ENCODE data around the gene ZBTB14.
A peak's percentile ranks its signal among the peaks of the same experiment; 100 is the strongest.

Gene ZBTB14

DNA sequence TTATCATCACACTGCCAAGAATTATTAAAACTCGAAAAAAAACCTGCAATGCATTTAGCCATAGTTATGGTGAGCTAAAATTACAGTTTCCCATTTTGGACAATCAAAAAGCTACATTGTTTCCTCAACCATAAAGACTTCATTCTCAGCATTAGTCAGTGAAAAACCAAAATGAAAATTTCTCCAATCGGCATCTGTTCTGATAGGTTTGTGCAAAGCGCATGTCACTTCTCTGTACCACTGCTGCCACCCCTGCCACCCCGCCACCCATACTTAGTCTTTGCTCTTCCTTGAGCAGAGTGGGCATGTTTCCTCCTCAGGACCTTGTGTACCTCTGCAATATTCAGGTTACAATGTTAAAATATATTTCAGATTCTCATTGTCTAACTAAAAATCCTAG lies 7.1 kb upstream of the ZBTB14 start:
- Histone ChIP-seq H3K4me3 (ENCODE audit: low read length) (no peak overlapping the region), H3K36me3 (ENCODE audit: control insufficient read depth, insufficient read depth, low read length) (no peaks in the 10 kb centered on the region), H3K4me1 (ENCODE audit: control insufficient read depth, insufficient read depth, low read length) (no peaks in the 10 kb centered on the region), H3K9ac (ENCODE audit: low read length) (no peak overlapping the region), H3K27me3 (ENCODE audit: control insufficient read depth, insufficient read depth, low read length) (peaks cover 12% of the 10 kb centered on the region), H3K9me3 (ENCODE audit: control insufficient read depth, low read length) (no peaks in the 10 kb centered on the region)

DNA sequence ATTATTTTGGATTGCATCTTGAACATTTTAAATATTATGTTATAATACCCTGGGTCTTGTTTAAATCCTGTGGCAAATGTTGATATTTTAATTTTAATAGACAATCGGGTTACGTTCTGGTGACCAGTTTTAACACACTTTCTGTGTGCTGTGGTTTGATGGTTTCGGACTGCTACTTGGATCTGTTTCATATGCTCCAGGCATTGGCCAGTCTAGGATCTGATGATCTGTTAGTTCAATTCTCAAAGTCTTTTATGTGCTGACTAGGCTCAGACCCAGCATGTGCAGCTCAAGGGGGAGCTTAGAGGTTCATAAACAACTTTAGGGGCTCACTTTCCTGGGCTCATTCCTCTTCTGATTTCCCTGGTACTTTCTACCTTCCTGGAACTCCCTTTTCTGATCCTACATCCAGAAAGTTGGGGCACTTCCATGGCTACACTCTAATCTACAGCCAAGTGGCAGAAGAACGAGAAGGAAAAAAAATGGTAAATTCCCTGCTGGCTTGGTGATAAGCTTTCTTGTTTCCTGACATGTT lies 5.0 kb upstream of the ZBTB14 start:
- Histone ChIP-seq H3K9ac (ENCODE audit: low read length) (no peak overlapping the region), H3K4me3 (ENCODE audit: low read length) (no peak overlapping the region), H3K36me3 (ENCODE audit: control insufficient read depth, insufficient read depth, low read length) (no peaks in the 10 kb centered on the region), H3K27me3 (ENCODE audit: control insufficient read depth, insufficient read depth, low read length) (peaks cover 12% of the 10 kb centered on the region), H3K4me1 (ENCODE audit: control insufficient read depth, insufficient read depth, low read length) (no peaks in the 10 kb centered on the region), H3K9me3 (ENCODE audit: control insufficient read depth, low read length) (no peaks in the 10 kb centered on the region)

GRCh38 chr18:5298156-5298852 lies 2.8 kb upstream of the ZBTB14 start:
- peaks cover 12% of the 10 kb centered on the region for H3K27me3 ChIP-seq (ENCODE audit: control insufficient read depth, insufficient read depth, low read length)
- H3K36me3 ChIP-seq (ENCODE audit: control insufficient read depth, insufficient read depth, low read length), result no peaks in the 10 kb centered on the region
- no peak overlapping the region for H3K9ac ChIP-seq (ENCODE audit: low read length)
- H3K9me3 ChIP-seq (ENCODE audit: control insufficient read depth, low read length), result no peaks in the 10 kb centered on the region
- H3K4me1 ChIP-seq (ENCODE audit: control insufficient read depth, insufficient read depth, low read length), result peaks cover 9% of the 10 kb centered on the region
- H3K4me3 ChIP-seq (ENCODE audit: low read length), result no peak overlapping the region

GRCh38 chr18:5297597-5297996 lies 2.1 kb upstream of the ZBTB14 start:
- Histone ChIP-seq H3K9ac (ENCODE audit: low read length) (no peak overlapping the region), H3K27me3 (ENCODE audit: control insufficient read depth, insufficient read depth, low read length) (peaks cover 11% of the 10 kb centered on the region), H3K4me1 (ENCODE audit: control insufficient read depth, insufficient read depth, low read length) (peaks cover 9% of the 10 kb centered on the region), H3K4me3 (ENCODE audit: low read length) (no peak overlapping the region), H3K9me3 (ENCODE audit: control insufficient read depth, low read length) (no peaks in the 10 kb centered on the region), H3K36me3 (ENCODE audit: control insufficient read depth, insufficient read depth, low read length) (no peaks in the 10 kb centered on the region)

- Histone ChIP-seq H3K36me3 (ENCODE audit: control insufficient read depth, insufficient read depth, low read length) (no peaks in the 10 kb centered on the region), H3K9ac (ENCODE audit: low read length) (peak overlapping the region; percentile 73), H3K4me1 (ENCODE audit: control insufficient read depth, insufficient read depth, low read length) (peaks cover 9% of the 10 kb centered on the region), H3K27me3 (ENCODE audit: control insufficient read depth, insufficient read depth, low read length) (peaks cover 5% of the 10 kb centered on the region), H3K9me3 (ENCODE audit: control insufficient read depth, low read length) (no peaks in the 10 kb centered on the region), H3K4me3 (ENCODE audit: low read length) (peak overlapping the region; percentile 25)
These were observed 1.3 kb upstream of the ZBTB14 start for GRCh38 chr18:5296706-5297320.

DNA sequence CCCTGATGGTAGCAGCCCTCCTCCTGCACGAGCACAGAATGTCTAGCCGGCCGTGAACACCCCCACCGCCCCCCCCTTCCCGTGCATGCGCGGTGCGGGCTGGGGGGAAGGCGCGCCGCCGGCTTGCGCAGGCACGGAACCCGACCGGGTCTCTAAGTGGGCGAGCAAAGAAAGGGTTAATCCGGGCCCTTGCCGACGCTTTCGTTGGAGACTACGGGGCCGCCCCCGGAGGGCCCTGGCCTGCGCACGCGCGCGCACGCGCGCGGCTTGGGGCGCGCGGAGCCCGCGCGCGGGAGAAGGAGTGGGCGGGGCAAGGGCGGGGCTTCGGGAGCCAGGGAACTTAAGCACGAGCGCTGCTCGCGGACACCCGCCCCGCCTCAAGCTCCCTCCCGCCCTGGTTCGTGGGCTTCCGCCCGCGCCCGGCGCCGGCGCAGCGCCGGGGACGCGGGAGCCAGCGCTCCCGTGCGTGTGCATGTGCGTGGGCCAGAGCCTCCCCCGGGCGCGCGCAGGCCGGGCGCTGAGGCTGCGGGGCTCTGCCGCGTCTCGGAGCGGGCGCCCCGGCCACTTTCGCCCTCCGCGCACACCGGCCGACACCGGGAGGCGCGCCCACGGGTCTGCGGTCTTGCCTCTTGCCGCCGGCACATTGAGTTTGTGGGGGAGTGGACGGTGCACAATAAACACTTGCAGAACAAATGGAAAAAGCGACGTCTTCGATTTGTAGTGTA lies 617 bp upstream of the ZBTB14 start:
- H3K9ac ChIP-seq (ENCODE audit: low read length), result peak overlapping the region; percentile 74
- H3K9me3 ChIP-seq (ENCODE audit: control insufficient read depth, low read length), result no peaks in the 10 kb centered on the region
- H3K4me1 ChIP-seq (ENCODE audit: control insufficient read depth, insufficient read depth, low read length), result peaks cover 9% of the 10 kb centered on the region
- peaks cover 5% of the 10 kb centered on the region for H3K27me3 ChIP-seq (ENCODE audit: control insufficient read depth, insufficient read depth, low read length)
- peak overlapping the region; percentile 25 for H3K4me3 ChIP-seq (ENCODE audit: low read length)
- no peaks in the 10 kb centered on the region for H3K36me3 ChIP-seq (ENCODE audit: control insufficient read depth, insufficient read depth, low read length)

DNA sequence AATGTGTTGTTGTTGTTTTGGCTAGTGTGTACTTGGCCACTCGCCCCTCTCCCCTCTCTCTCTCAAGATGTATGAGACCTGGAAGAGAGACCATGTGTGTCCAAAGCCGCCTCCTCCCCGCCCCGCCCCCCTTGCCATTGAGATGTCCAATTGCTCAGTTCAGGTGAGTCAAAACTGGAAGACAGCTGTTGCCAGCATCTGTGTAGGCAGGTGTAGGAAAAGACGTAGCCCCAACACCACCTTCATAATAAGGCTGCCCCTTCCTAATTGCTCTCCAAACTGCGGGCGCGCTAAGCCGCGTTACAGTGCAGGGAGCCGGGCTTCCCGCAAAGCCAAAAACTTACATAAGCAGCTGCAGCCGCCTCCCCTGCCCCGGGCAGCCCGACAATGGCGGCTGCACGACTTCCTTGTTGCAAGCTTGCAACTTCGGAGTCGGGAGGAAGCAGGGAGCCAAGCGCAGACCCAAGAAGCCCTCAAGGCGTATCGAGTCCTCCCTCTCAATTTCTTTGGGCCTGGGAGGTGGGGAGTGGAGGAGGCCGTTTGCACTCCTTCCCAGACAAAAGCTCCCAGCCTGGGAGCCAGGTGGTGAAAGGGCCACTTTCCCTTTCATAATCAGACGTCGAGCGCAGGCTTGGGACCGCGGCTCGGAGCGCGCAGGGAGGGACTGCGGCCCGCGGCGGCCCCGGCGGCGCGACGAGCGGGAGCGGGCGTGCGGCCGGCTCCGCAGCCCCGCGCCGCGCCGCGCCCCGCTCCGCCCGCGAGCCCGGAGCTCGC lies 882 bp downstream of the ZBTB14 start:
- peak overlapping the region; percentile 85 for H3K9ac ChIP-seq (ENCODE audit: low read length)
- H3K4me3 ChIP-seq (ENCODE audit: low read length), result peak overlapping the region; percentile 33
- H3K36me3 ChIP-seq (ENCODE audit: control insufficient read depth, insufficient read depth, low read length), result no peaks in the 10 kb centered on the region

GRCh38 chr18:5294113-5294456 lies 1.4 kb downstream of the ZBTB14 start:
- H3K4me1 ChIP-seq (ENCODE audit: control insufficient read depth, insufficient read depth, low read length), result peaks cover 9% of the 10 kb centered on the region
- no peaks in the 10 kb centered on the region for H3K27me3 ChIP-seq (ENCODE audit: control insufficient read depth, insufficient read depth, low read length)
- no peaks in the 10 kb centered on the region for H3K9me3 ChIP-seq (ENCODE audit: control insufficient read depth, low read length)
- H3K36me3 ChIP-seq (ENCODE audit: control insufficient read depth, insufficient read depth, low read length), result no peaks in the 10 kb centered on the region
- peak overlapping the region; percentile 85 for H3K9ac ChIP-seq (ENCODE audit: low read length)
- H3K4me3 ChIP-seq (ENCODE audit: low read length), result peak overlapping the region; percentile 33

More for the DNA sequence above, 882 bp downstream of the ZBTB14 start:
- no peaks in the 10 kb centered on the region for H3K9me3 ChIP-seq (ENCODE audit: control insufficient read depth, low read length)
- no peaks in the 10 kb centered on the region for H3K27me3 ChIP-seq (ENCODE audit: control insufficient read depth, insufficient read depth, low read length)
- H3K4me1 ChIP-seq (ENCODE audit: control insufficient read depth, insufficient read depth, low read length), result peaks cover 9% of the 10 kb centered on the region

GRCh38 chr18:5288517-5288935 lies 7.0 kb downstream of the ZBTB14 start:
- no peaks in the 10 kb centered on the region for H3K36me3 ChIP-seq (ENCODE audit: control insufficient read depth, insufficient read depth, low read length)
- H3K27me3 ChIP-seq (ENCODE audit: control insufficient read depth, insufficient read depth, low read length), result no peaks in the 10 kb centered on the region
- H3K9ac ChIP-seq (ENCODE audit: low read length), result no peak overlapping the region
- no peaks in the 10 kb centered on the region for H3K9me3 ChIP-seq (ENCODE audit: control insufficient read depth, low read length)
- no peak overlapping the region for H3K4me3 ChIP-seq (ENCODE audit: low read length)
- peaks cover under 1% of the 10 kb centered on the region for H3K4me1 ChIP-seq (ENCODE audit: control insufficient read depth, insufficient read depth, low read length)

DNA sequence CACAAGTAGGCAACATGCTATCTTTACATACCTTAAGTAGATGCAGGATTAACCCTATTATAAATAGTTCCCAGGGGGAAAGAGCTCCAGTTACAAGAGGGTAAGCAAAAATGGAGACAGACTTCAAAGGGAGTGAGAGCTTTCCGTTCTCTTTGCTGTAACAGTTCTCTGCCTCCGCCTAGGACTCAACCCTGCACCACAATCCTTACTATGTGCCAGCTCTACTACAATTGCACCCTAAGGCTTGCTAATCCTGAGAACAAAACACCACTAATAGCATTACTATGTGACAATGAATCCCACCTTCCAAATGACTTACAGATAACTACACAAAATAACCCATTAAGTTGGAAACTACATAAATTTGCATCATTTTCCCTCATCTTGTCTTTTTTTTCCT lies 7.7 kb downstream of the ZBTB14 start:
- no peak overlapping the region for H3K9ac ChIP-seq (ENCODE audit: low read length)
- H3K27me3 ChIP-seq (ENCODE audit: control insufficient read depth, insufficient read depth, low read length), result no peaks in the 10 kb centered on the region
- no peaks in the 10 kb centered on the region for H3K4me1 ChIP-seq (ENCODE audit: control insufficient read depth, insufficient read depth, low read length)
- H3K36me3 ChIP-seq (ENCODE audit: control insufficient read depth, insufficient read depth, low read length), result no peaks in the 10 kb centered on the region
- H3K4me3 ChIP-seq (ENCODE audit: low read length), result no peak overlapping the region
- no peaks in the 10 kb centered on the region for H3K9me3 ChIP-seq (ENCODE audit: control insufficient read depth, low read length)

DNA sequence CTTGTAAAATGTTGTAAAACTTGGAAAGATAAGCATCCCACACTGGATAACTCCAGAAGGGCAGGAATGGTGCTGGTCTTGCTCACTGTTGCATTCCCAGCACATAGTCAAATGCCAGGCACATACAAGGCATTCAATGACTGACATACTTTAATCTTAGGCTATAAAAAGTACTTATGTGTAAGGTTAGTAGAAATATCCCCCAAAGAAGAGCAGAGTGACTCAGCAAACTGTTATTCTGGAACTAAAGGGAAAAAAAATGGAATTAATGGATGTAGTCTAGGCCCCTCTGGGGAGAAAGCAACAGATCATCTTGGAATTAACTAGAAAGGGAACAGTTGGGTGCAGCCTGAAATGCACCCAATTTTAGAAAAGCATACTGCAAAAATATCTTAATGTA lies 9.0 kb downstream of the ZBTB14 start:
- no peaks in the 10 kb centered on the region for H3K36me3 ChIP-seq (ENCODE audit: control insufficient read depth, insufficient read depth, low read length)
- no peaks in the 10 kb centered on the region for H3K9me3 ChIP-seq (ENCODE audit: control insufficient read depth, low read length)
- no peaks in the 10 kb centered on the region for H3K4me1 ChIP-seq (ENCODE audit: control insufficient read depth, insufficient read depth, low read length)
- H3K4me3 ChIP-seq (ENCODE audit: low read length), result no peak overlapping the region
- H3K27me3 ChIP-seq (ENCODE audit: control insufficient read depth, insufficient read depth, low read length), result no peaks in the 10 kb centered on the region
- no peak overlapping the region for H3K9ac ChIP-seq (ENCODE audit: low read length)
